Testis (tissue), 2 donors: Measurements from ENCODE around the gene CKAP2.
"Not testable (repeated sequence)": the region's sequence is repeated elsewhere in the genome, so short reads cannot be mapped to it uniquely, and the experiment has no call there.

Experiments
- CTCF ChIP-seq, 3 experiments: fragments of 450-650 bp in 2 of 3; fragments of 200-600 bp in 1 of 3; sonication (generic) in 1 of 3; IDR thresholded peaks; one replicate each; pipeline ENCODE4 v1.5.1; 2016 to 2019; ENCODE audit warnings: antibody characterized with exemption in 3 of 3, mild to moderate bottlenecking in 2 of 3, moderate library complexity in 1 of 3
- POLR2A ChIP-seq: fragments of 450-650 bp; IDR thresholded peaks from one replicate; pipeline ENCODE4 v1.6.1; 2017; ENCODE audit warnings: antibody characterized with exemption, mild to moderate bottlenecking, moderate library complexity

GRCh38 chr13:52502277-52502676 is 47.0 kb downstream of the CKAP2 start:
- TF ChIP-seq CTCF (IDR thresholded peaks at IDR 0.05); POLR2A: not testable (repeated sequence)
